HL-60 (cell line): Measurements from ENCODE around the gene MEF2B.

Experiments used
- TF ChIP-seq, protein P1 (sequence below): IDR thresholded peaks from one replicate; pipeline ENCODE4 v1.5.1; 2011; ENCODE audit warnings: low read length, control low read depth, inconsistent platforms; ENCODE audit not compliant: insufficient read depth
- TF ChIP-seq, protein P2 (sequence below): IDR thresholded peaks from 2 replicates; pipeline ENCODE4 v1.6.1; 2012; ENCODE audit warnings: low read depth; ENCODE audit not compliant: insufficient replicate concordance

DNA sequence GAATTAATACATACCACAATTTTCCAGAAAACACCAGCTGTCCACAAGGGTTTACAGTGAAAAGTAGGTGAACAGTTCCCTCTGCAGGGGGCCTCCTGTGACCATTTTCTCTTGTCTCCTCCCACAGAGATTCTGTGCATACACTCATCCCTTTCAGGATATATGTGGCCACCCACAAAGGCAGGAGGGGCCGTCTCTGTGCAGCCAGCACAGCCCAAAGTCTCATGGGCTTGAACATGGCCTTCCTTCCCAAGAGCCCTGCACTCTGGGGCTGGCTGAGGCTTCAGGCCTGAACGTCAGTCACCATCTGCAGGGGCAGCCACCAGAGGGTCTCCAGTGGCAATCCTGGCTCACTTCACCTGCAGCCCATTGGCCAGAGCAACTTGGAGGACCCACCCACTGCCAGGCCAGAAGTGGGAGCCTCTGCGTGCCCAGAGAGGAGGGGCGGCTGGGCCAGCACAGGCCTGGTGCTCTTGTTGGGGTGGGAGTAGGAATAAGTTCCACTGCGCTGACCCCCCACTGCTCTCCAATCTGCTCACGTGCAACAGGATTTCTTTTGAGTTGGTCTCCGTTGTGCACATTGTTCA, 56.9 kb downstream of the MEF2B start:
- TF ChIP-seq, protein P1, sequence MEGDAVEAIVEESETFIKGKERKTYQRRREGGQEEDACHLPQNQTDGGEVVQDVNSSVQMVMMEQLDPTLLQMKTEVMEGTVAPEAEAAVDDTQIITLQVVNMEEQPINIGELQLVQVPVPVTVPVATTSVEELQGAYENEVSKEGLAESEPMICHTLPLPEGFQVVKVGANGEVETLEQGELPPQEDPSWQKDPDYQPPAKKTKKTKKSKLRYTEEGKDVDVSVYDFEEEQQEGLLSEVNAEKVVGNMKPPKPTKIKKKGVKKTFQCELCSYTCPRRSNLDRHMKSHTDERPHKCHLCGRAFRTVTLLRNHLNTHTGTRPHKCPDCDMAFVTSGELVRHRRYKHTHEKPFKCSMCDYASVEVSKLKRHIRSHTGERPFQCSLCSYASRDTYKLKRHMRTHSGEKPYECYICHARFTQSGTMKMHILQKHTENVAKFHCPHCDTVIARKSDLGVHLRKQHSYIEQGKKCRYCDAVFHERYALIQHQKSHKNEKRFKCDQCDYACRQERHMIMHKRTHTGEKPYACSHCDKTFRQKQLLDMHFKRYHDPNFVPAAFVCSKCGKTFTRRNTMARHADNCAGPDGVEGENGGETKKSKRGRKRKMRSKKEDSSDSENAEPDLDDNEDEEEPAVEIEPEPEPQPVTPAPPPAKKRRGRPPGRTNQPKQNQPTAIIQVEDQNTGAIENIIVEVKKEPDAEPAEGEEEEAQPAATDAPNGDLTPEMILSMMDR: no peak
- TF ChIP-seq, protein P2, sequence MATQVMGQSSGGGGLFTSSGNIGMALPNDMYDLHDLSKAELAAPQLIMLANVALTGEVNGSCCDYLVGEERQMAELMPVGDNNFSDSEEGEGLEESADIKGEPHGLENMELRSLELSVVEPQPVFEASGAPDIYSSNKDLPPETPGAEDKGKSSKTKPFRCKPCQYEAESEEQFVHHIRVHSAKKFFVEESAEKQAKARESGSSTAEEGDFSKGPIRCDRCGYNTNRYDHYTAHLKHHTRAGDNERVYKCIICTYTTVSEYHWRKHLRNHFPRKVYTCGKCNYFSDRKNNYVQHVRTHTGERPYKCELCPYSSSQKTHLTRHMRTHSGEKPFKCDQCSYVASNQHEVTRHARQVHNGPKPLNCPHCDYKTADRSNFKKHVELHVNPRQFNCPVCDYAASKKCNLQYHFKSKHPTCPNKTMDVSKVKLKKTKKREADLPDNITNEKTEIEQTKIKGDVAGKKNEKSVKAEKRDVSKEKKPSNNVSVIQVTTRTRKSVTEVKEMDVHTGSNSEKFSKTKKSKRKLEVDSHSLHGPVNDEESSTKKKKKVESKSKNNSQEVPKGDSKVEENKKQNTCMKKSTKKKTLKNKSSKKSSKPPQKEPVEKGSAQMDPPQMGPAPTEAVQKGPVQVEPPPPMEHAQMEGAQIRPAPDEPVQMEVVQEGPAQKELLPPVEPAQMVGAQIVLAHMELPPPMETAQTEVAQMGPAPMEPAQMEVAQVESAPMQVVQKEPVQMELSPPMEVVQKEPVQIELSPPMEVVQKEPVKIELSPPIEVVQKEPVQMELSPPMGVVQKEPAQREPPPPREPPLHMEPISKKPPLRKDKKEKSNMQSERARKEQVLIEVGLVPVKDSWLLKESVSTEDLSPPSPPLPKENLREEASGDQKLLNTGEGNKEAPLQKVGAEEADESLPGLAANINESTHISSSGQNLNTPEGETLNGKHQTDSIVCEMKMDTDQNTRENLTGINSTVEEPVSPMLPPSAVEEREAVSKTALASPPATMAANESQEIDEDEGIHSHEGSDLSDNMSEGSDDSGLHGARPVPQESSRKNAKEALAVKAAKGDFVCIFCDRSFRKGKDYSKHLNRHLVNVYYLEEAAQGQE: no peak
